K562 (cell line): ENCODE data around the gene AGO3. TPM values are rescaled to one million over a fixed set of nuclear protein-coding genes. Genes with fewer than 3 reads are reported as not detected.

Experiments used
- DEAF1 ChIP-seq: fragments of 450-650 bp; formaldehyde crosslinking; IDR thresholded peaks from 2 replicates; pipeline ENCODE4 v1.4.0; 2020; ENCODE audit warnings: mild to moderate bottlenecking, moderate library complexity
- E2F4 ChIP-seq: sonication (generic); formaldehyde crosslinking; IDR thresholded peaks from 2 replicates; pipeline ENCODE4 v1.8.0; 2022; ENCODE audit warnings: mild to moderate bottlenecking, low read depth, missing genetic modification reagents
- FOXJ3 ChIP-seq: sonication (generic); formaldehyde crosslinking; IDR thresholded peaks from 2 replicates; pipeline ENCODE4 v1.4.0; 2020; ENCODE audit warnings: mild to moderate bottlenecking, missing genetic modification reagents
- GTF2E2 ChIP-seq: fragments of 200-800 bp; sonication (Bioruptor generic); IDR thresholded peaks from 2 replicates; pipeline ENCODE4 v1.6.1; 2016; ENCODE audit warnings: missing genetic modification characterization, missing compliant biosample characterization
- ILK ChIP-seq: fragments of 450-650 bp; IDR thresholded peaks from 2 replicates; pipeline ENCODE4 v1.6.1; 2016; ENCODE audit warnings: missing genetic modification characterization, low read depth, mild to moderate bottlenecking, missing compliant biosample characterization, moderate library complexity, borderline replicate concordance
- LCOR ChIP-seq: sonication (generic); formaldehyde crosslinking; IDR thresholded peaks from 2 replicates; pipeline ENCODE4 v1.8.0; 2022; ENCODE audit warnings: mild to moderate bottlenecking, missing genetic modification reagents
- PHF20 ChIP-seq: fragments of 450-650 bp; IDR thresholded peaks from 2 replicates; pipeline ENCODE4 v1.6.1; 2018; ENCODE audit not compliant: partially characterized antibody
- POLR3A ChIP-seq: IDR thresholded peaks from 2 replicates; pipeline ENCODE4 v1.6.1; 2011; ENCODE audit warnings: borderline replicate concordance, mild to moderate bottlenecking, moderate library complexity; ENCODE audit not compliant: insufficient read length, insufficient read depth; ENCODE audit errors: extremely low read depth
- RNF219 ChIP-seq: fragments of 250-450 bp; sonication (Bioruptor Pico); IDR thresholded peaks from 2 replicates; pipeline ENCODE4 v1.5.0; 2022; ENCODE audit warnings: mild to moderate bottlenecking
- STAG1 ChIP-seq: sonication (generic); formaldehyde crosslinking; IDR thresholded peaks from 2 replicates; pipeline ENCODE4 v1.5.0; 2020; ENCODE audit warnings: missing genetic modification reagents, borderline replicate concordance
- TCF3 ChIP-seq: sonication (generic); formaldehyde crosslinking; IDR thresholded peaks from 2 replicates; pipeline ENCODE4 v1.4.0; 2020; ENCODE audit warnings: mild to moderate bottlenecking, missing genetic modification reagents
- polyA plus RNA-seq, 8 experiments: library from polyadenylated mRNA; depleted of rRNA in 4 of 8; stranded (reverse) in 5 of 8; unstranded in 3 of 8; fragments of >200 nt; fragmentation: Nextera tagmentation in 2 of 8; fragmentation: Illumina TruSeq in 1 of 8; extraction: Ambion mirVana in 2 of 8; extraction: Trizol in 1 of 8; gene quantifications; 2 replicates each; pipeline versions ENCODE4 v1.2.1 to v1.2.3, GENCODE V29; 2011 to 2014; ENCODE audit warnings: inconsistent platforms in 1 of 8, missing spikeins in 1 of 8
- total RNA-seq, 7 experiments: library from RNA; depleted of rRNA in 6 of 7; stranded (reverse); fragments of >200 nt in 6 of 7; fragmentation: Illumina TruSeq in 2 of 7; extraction: Trizol in 2 of 7; gene quantifications; 2 replicates each; pipeline versions ENCODE4 v1.2.1 to v1.2.3, GENCODE V29; 2011 to 2021; ENCODE audit warnings: low replicate concordance in 1 of 7
- TF ChIP-seq, protein P1 (sequence below): sonication (generic); formaldehyde crosslinking; IDR thresholded peaks from 2 replicates; pipeline ENCODE4 v1.4.0; 2020; ENCODE audit warnings: mild to moderate bottlenecking, missing genetic modification reagents
- TF ChIP-seq, protein P2 (sequence below): fragments of 450-650 bp; IDR thresholded peaks from 2 replicates; pipeline ENCODE4 v1.6.1; 2016; ENCODE audit warnings: borderline replicate concordance
- TF ChIP-seq, protein P3 (sequence below): fragments of 450-650 bp; IDR thresholded peaks from 2 replicates; pipeline ENCODE4 v1.6.1; 2016; ENCODE audit warnings: mild to moderate bottlenecking

Gene AGO3
- total and polyA plus RNA-seq, 9 of the 15 experiments (the other 6 are each of a cell fraction or from before 2014, with no cell fraction given) = 4.5 to 41.5 (median 22.7) TPM

- TF ChIP-seq POLR3A (no peak), RNF219 (CRISPR knock-in tag) (no peak), STAG1 (CRISPR knock-in tag) (0 out of 2 replicates have a peak, but pooled peaks have one; percentile 49), FOXJ3 (CRISPR knock-in tag) (no peak), TCF3 (CRISPR knock-in tag) (peak; percentile 58; the same call in 1 of the 2 replicates), LCOR (CRISPR knock-in tag) (peak; percentile 92; the same call in 1 of the 2 replicates), GTF2E2 (tag) (peak; percentile 75; the same call in 1 of the 2 replicates), E2F4 (CRISPR knock-in tag) (peak; percentile 76; the same call in 1 of the 2 replicates), DEAF1 (no peak), ILK (tag) (no peak), PHF20 (peak; percentile 99)
- TF ChIP-seq, protein P1, sequence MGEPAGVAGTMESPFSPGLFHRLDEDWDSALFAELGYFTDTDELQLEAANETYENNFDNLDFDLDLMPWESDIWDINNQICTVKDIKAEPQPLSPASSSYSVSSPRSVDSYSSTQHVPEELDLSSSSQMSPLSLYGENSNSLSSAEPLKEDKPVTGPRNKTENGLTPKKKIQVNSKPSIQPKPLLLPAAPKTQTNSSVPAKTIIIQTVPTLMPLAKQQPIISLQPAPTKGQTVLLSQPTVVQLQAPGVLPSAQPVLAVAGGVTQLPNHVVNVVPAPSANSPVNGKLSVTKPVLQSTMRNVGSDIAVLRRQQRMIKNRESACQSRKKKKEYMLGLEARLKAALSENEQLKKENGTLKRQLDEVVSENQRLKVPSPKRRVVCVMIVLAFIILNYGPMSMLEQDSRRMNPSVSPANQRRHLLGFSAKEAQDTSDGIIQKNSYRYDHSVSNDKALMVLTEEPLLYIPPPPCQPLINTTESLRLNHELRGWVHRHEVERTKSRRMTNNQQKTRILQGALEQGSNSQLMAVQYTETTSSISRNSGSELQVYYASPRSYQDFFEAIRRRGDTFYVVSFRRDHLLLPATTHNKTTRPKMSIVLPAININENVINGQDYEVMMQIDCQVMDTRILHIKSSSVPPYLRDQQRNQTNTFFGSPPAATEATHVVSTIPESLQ (CRISPR knock-in tag) = no peak
- TF ChIP-seq, protein P2, sequence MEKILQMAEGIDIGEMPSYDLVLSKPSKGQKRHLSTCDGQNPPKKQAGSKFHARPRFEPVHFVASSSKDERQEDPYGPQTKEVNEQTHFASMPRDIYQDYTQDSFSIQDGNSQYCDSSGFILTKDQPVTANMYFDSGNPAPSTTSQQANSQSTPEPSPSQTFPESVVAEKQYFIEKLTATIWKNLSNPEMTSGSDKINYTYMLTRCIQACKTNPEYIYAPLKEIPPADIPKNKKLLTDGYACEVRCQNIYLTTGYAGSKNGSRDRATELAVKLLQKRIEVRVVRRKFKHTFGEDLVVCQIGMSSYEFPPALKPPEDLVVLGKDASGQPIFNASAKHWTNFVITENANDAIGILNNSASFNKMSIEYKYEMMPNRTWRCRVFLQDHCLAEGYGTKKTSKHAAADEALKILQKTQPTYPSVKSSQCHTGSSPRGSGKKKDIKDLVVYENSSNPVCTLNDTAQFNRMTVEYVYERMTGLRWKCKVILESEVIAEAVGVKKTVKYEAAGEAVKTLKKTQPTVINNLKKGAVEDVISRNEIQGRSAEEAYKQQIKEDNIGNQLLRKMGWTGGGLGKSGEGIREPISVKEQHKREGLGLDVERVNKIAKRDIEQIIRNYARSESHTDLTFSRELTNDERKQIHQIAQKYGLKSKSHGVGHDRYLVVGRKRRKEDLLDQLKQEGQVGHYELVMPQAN = peak; percentile 98
- TF ChIP-seq, protein P3, sequence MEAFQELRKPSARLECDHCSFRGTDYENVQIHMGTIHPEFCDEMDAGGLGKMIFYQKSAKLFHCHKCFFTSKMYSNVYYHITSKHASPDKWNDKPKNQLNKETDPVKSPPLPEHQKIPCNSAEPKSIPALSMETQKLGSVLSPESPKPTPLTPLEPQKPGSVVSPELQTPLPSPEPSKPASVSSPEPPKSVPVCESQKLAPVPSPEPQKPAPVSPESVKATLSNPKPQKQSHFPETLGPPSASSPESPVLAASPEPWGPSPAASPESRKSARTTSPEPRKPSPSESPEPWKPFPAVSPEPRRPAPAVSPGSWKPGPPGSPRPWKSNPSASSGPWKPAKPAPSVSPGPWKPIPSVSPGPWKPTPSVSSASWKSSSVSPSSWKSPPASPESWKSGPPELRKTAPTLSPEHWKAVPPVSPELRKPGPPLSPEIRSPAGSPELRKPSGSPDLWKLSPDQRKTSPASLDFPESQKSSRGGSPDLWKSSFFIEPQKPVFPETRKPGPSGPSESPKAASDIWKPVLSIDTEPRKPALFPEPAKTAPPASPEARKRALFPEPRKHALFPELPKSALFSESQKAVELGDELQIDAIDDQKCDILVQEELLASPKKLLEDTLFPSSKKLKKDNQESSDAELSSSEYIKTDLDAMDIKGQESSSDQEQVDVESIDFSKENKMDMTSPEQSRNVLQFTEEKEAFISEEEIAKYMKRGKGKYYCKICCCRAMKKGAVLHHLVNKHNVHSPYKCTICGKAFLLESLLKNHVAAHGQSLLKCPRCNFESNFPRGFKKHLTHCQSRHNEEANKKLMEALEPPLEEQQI = no peak
Measured at GRCh38 chr1:36088577-36089392, 157.9 kb downstream of the AGO3 start, which contains the start of gene ADPRS (continued).
